HG03097 (cell line): ENCODE results near the gene KCNJ10.

Source experiments
- ATAC-seq: cut with Tn5 transposase; IDR thresholded peaks from one replicate; pipeline ENCODE4 v1.9.1; 2021; ENCODE audit not compliant: unreplicated experiment, low FRiP score

KCNJ10 gene

DNA sequence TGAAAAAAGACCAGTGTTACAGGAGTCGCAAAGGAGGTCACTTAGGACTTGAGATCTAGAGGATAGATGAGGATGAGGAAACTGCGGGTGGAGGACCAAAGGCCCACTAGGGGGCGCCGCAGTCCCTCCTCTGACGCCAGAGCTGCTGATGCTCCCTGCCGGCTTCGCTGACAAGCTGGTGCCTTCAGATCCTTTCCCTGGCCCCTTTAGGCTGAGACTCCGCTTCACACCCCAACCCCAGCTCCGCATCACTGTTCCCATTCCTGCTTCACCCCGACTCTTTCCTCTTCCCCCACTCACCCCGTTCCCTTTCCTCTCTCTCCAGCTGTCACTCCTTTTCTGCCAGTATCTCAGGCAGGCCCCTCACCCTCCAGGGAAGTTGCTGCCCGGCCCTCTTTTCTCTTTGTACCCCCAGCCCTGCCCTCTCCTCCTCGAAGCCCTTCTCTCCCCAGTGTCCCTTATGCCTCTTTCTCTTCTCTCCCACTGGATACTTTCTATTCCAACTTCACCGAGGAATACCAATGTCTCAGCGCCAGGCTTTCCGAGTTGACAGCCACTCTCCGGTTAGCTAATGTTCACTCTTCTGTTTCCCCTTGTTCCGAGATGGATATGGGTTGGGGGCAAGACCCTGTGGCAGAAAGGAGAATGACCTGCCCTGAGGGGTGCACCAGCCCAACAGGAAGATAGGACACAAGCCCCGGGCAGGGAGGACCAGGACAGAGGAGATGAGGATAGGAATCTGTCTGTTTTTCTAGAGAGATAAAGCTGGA, 15.9 kb upstream of the KCNJ10 start:
- no peak for ATAC-seq

DNA sequence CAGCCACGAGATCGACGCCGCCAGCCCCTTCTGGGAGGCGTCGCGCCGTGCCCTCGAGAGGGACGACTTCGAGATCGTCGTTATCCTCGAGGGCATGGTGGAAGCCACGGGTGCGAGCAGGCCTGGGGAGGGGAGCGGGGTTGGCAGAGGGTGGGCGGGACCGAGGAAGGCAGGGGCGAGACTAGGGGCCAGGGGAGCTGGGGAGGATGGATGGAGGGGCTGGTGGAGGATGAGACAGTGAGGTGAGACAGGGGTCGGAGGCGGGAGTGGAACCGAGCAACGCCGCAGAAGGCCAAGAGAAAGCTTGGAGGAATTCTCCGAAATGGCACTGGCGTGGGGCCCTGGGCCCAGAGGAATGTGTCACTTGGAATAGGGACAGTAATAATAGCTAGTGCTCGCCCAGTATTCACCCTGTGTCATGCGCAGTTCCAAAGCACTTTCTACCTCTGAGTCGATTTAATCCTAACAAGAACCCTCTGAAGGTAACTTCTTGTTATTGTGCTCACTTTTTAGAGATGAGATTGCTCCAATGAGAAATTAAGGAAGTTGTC, 14.9 kb upstream of the KCNJ10 start:
- no peak for ATAC-seq

DNA sequence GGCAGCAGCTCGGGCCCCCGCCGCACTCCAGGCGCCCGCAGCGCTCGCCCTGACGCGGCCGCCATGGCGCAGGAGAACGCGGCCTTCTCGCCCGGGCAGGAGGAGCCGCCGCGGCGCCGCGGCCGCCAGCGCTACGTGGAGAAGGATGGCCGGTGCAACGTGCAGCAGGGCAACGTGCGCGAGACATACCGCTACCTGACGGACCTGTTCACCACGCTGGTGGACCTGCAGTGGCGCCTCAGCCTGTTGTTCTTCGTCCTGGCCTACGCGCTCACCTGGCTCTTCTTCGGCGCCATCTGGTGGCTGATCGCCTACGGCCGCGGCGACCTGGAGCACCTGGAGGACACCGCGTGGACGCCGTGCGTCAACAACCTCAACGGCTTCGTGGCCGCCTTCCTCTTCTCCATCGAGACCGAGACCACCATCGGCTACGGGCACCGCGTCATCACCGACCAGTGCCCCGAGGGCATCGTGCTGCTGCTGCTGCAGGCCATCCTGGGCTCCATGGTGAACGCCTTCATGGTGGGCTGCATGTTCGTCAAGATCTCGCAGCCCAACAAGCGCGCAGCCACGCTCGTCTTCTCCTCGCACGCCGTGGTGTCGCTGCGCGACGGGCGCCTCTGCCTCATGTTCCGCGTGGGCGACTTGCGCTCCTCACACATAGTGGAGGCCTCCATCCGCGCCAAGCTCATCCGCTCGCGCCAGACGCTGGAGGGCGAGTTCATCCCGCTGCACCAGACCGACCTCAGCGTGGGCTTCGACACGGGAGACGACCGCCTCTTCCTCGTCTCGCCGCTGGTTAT, 14.2 kb upstream of the KCNJ10 start:
- ATAC-seq = no peak

DNA sequence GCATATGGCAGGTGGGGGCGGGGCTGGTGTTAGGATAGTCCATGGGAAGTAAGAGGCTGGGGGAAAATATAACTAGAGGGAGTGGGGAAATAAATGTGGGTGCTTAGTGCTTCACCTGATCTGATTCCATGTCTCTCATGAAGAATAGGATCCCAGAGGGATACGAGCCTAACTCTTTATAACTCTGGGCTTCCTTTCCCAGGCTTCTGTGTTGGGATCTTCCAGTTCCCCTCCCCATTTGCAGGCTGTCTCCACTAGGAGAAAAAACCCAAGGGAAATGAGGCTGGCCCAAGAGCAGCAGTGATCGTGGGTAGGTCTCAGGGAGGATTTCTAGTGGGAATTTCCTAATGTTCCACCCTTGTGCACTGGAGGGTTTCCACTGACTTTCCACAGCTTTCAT, 13.0 kb upstream of the KCNJ10 start:
- no peak for ATAC-seq

DNA sequence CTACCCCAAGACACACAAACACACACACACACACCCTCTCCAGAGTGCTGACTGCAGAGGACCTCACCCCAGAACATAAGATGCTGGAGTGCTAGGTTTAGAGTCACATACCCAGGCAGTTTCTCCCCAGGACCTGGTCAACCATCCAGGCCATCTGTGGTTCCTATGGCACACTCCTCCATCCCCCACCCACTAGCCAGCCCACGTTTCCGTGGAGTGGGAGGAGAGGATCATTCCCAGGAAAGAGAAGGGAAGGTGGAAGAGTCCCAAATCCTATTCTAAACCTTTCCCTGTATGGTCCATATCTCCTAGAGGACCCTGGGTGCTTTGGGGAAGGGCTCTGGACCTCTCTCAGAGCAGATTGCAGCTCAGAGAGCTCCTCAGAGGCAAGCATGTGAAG, 12.5 kb upstream of the KCNJ10 start:
- no peak for ATAC-seq

DNA sequence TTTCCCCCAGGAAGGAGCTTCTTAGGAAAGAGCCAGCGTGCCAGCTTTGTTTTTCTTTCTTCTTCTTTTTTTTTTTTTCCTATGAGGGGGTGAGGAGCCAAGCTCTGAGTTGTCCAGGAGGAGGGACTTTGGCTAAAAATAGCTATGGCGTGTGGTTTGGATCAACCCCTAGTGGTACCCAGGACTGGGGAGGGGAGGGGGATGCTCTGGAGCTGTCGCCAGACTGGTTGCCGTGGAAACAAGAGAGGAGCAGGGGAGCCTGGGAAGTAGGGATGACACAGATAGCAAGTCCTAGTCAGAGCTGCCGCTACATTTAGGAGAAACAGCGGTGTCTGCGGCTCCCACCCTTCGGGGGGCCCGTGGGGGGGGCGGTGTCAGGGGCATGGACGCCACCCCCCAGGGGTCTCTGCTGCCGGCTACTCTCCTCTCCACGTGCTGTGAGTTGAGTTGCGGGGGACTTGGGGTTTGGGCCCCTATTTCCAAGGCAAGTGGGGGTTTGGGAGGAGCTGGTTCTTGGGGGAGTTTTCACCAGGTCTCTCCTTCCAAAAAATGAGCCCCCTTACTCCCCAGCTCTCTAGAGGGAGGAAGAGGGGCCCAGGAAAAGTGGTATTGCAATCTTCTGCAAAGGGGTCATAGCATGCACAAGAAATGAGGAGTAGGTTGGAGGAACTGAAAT, 11.4 kb upstream of the KCNJ10 start, which contains the start of gene KCNJ9:
KCNJ9 (plus strand) TSS at position 278 of the 676 bp plus-strand sequence. CDS start 2,493 bp downstream, outside the sequence.
- no peak for ATAC-seq

DNA sequence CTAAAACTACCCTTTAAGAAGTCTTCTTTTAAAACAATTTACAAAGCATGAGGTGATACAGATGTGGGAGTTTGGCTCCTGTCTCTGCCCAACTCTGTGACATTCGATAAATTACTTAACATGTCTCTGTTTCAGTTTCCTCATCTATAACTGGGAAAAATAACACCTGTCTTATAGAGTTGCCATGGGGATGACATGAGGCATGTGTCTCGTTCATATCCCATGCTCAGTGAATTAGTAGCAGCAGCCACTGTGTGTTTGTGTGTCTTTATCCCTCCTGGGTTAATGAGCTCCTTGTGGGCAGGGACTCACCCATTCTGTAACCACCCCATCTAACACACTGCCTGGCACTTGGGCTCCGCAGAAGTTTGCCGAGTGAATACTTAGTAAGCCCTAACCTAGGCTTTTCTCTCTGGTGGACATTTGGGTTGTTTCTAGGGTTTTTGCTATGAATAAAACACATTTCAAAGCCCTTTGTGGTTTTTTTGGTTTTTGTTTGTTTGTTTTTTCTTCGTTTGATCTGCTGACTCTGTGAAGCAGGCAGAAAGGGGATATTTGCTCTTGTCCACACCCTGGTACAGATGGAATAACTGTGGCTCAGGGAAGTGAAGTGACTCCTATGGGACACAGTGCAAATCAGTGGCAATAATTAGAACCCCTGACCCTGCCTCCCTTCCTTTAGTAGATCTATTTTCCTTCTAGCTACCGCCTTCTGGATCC, 10.6 kb upstream of the KCNJ10 start:
- ATAC-seq = no peak

DNA sequence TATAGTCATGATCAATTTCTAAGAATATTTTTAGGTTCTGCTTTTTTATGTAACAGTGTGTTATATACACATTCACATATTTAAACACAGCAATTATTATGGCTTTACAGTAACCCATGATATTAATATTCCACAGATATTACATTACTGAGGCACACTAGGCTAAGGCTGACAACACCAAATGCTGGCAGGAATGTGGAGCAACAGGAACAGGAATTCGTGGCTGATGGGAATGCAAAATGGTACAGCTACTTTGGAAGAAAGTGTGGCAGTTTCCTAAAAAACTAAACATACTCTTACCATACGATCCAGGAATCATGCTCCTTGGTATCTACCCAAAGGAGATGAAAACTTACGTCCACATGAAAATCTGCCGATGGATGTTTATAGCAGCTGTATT, 9.5 kb upstream of the KCNJ10 start:
- ATAC-seq = no peak

DNA sequence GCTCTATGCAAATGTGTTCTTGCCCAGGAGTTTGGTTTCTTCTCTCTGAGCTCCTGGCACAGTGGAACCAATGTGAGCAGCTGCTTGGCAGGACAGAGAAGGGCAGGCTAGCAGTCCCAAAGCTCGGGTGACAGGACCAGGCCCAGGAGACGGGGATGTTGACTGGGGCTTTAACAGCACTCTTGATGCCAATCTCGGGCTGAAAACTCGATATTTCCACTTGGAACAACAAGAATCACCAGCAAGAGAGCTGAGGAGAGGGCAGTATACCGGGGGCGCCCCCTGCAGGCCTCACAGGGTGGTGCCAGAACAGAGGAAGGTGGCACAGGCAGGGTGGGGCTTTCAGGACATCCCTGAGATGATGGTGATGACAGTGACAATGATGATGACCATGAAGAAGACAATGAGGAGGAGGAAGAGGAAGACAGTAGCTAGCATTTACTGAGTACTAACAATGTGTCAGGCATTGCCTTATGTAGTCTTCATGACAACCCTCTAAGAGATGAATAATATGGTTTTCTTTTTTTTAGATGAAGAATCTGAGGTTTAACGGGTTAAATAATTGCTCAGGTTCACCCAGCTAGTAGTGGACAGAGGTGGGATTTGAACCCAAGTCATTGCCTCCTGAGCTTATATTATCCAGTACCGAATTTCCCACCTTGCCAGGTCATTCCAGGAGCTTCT, 8.7 kb upstream of the KCNJ10 start:
- ATAC-seq = no peak

DNA sequence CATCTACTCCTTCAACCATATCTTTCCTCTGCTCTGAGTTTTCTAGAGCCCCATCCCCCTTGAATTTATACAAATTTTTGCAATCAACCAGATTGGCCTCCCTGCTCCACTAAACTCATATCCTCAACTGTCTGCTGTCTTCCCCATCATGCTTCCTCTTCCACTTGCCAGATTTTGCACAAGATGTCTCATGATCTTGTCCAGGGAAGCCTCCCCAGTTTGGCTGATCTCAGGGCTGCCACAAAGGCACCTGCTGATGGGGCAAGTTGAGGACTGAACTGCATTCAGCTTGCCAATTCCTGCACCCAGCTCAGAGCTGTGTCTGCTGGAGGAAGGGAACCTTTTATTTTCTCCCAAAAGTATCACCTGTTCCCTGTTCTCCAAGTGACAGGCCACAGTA, 7.5 kb upstream of the KCNJ10 start:
- ATAC-seq = no peak

DNA sequence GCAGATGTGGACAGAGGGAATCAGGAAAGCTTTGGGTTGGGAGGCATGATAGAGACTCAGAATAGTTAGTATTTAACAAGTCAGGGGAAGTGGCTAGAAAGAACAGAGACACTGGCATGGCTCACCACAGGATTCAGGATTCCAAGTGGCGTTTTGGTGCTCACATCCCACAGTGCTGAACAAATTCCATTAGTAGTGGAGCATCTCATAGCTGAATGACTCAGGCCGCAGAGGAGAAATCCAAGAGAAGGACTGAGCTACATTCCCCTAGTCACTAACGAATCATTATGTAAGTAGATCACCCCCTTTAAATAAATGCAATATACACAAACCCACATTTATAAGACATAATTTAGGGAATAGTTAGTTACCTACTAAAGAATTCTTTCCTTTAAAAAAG, 6.3 kb upstream of the KCNJ10 start:
- ATAC-seq = no peak

DNA sequence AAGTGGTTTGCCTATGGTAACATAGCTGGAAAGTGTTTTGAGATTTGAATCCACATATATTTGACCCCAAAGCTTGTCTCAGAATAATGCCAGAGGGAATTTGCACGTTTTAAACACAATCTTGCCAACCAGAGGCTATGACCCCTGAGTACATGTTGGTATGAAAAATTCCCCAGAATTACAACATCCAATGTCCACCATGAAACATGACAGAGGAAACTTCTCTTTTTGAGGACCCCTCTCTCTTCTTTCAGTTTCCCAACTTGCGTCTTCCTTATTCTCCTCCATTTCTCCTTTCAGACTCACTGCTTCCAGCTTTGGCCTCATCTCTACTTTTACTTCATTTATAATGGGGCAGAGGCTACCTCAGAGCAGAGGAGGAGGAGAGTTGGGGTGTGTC, 5.9 kb upstream of the KCNJ10 start:
- no peak for ATAC-seq

DNA sequence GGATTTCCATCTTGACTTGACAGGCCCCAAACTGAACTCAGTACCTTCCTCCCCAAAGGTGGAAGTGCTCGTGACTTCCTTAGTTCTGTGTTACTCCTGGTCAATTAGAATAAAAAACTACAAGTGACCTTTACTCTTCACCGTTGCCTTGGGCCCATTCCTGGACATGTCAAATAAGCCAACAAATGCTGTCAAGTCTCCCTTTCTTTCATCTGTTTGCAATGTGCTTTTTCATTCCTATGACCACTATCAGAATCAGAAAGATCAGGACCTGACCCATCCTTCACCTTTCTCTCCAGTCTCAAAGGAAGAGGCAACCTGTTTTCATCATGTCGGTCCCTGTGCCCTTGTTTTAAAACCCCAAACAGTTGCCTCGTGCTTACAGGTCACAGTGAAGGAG, 4.9 kb upstream of the KCNJ10 start:
- ATAC-seq = no peak

DNA sequence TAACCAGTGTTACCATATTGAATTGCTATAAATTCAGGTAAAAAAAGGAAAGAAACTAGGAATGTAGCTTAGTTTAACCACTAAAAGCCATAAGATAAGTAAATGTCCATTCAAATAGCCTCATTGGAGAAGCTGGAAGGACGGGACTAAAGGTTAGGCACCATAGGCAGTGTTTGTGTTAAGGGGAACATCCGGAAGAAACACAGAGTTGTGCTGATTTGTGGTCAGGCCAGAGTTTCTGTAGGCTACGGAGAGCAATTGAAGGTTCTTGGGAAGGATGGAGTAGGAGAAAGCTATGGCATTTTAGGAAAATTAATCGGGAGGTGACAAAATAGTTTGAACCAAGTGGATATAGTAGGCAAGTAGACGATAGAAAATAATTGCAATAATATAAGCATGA, 1.3 kb upstream of the KCNJ10 start:
- no peak for ATAC-seq

DNA sequence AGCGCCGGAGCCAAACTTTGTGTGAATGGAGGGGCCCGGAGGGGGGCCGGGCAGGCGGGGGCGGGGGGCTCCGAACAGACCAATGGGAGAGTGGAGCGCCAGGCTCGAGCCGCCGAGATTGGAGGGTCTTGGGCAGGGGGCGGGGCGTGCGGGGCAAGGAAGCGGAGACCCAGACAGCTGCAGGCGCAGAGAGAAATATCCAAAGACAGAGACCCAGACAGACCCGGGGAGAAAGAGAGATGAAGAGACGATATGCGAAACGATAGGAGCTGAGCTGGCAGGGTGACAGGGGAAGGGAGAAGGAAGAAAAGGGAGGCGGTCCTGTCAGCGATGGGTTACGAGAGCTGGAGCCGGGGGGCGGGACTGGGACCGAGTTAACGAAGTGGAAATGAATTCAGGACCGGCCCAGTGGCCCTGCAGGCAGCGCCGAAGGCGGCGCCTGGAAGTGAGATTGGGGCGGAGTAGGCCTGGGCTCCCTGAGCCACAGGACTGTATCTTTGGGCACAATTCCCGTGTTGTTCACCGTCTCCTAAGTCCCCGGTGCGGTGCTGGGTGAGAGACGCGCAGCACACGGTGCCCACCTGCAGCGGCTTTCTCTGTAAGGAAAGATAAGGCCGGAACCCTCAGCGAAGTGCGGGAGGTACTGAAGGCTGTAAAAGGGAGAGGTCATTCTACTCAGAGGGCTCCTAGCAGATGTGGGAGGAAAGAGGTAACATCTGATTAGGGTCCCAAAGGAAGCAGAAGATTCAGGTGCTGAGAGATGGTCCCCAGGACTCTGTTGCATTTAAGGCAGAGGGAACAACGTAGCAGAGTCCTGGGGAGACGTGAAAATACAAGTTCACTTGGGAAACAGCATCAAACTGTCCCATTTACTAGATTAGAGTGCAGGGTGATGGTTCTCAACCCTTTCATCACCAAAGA, 543 bp upstream of the KCNJ10 start:
- no peak for ATAC-seq

DNA sequence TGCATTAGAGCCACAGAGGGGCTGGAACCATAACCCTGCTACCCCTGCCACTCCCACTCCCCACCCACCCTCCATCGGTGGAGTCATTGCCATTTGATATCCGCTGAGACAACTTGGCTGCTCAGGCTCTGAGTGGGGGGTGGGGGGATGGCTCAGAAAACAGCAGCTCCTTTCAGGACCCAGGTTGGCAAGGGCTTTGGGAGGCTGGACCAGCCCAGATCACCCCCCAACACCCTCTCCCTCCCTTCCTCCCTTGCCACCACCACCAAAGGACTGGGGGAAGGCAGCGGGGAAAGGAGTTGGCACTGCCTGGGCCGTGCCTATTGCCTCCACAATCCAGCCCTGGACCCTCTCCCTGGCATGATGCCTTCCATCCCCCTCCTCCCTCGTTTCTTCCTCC, 1.7 kb downstream of the KCNJ10 start:
- ATAC-seq = no peak

DNA sequence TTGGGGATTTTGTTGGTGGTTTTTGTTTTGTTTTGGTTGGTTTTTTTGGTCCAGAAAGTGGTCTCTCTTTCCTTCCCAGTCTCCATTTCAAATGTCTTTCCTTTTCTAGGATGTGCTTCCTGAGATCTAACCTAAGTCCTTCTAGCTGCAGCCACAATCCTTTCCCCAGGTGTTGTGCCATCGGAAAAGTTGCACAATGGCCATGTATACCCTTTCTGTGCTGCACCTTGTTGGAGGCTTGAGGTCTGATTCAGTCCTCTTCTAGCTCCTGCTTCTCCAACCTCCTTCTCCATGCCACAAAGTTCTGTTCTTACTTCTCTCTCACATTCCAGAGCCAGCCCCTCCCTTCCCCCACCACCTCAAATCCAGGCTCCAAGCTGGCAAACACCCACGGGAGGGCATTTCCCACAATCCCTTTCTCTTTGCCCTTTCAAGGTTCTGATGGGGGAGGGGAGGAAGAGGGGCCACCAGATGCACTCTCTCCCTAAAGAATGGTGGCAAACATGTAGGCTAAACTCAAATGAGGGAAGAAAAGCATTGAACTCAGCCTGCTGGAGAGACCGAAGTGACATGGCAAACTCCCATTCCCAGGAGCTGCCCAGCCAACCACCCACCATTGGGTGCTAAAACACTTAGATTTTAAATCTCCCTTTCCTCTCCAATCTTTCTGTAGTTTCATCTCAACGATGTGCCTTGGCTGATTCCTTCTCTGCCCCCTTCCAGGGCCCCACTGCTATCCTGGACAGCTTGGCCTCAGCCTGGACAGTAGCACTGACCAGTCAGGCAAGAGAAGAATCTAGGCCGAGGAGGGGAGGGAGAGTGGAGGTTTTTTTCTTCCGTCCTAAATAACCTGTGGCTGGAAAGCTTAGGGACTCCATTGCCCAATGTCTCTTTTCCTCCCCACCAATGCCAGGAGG, 2.9 kb downstream of the KCNJ10 start:
- ATAC-seq = no peak

DNA sequence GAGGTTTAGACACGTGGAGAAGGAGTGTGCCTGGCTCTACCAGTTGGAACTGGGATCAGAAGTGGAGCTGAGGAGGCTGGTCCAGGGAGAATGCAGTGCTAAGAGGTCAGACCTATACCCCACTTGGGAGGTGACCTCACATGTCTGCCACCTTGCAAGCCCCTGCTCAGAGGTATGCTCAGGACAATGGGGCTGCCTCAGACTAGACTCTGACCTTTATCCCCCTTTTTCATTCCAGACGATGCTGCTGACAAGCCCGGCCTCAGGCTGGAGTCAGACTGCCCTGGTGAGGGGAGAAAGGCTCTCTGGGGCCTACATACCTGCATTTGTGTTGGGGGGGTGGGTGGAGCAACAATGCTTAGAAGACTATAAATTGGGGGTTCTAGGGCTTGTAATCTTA, 5.2 kb downstream of the KCNJ10 start:
- ATAC-seq = no peak
